A673 (cell line): ENCODE measurements around the gene PRELP. TPM values are rescaled to one million over a fixed set of nuclear protein-coding genes. Genes with fewer than 3 reads are reported as not detected.

ENCODE experiments used
- BruUV-seq: library from RNA; stranded (reverse); fragments of 400-500 nt; replicated peaks from 2 replicates; lab custom pipeline; 2021; lab: Mats Ljungman, UMichigan
- CTCF ChIA-PET: fragments of 300-600 bp; sonication (Branson Sonifier 250); formaldehyde crosslinking; loops from one replicate; lab custom pipeline; 2022; ENCODE audit warnings: antibody characterized with exemption; lab: Charles Lee
- POLR2A ChIA-PET: fragments of 300-600 bp; sonication (Branson Sonifier 250); formaldehyde crosslinking; loops from one replicate; lab custom pipeline; 2022; ENCODE audit warnings: antibody characterized with exemption; ENCODE audit not compliant: low non-redundant PET; lab: Charles Lee
- DNase-seq: peaks from one replicate; pipeline ENCODE4 v3.0.0-alpha.2; 2015; ENCODE audit warnings: low spot score
- H3K27ac ChIP-seq: fragments of 200-600 bp; sonication (generic); 2 replicates; pipeline ENCODE4 v1.5.1; 2016; ENCODE audit warnings: mixed run types, low read depth, mild to moderate bottlenecking, mixed read lengths, antibody characterized with exemption, low read length; ENCODE audit not compliant: poor library complexity, severe bottlenecking
- H3K27me3 ChIP-seq: fragments of 200-600 bp; sonication (generic); replicated peaks from 2 replicates; pipeline ENCODE4 v1.6.1; 2017; ENCODE audit warnings: mixed run types, low read depth, mild to moderate bottlenecking, mixed read lengths, antibody characterized with exemption, low read length; ENCODE audit not compliant: insufficient read depth, poor library complexity
- H3K36me3 ChIP-seq: fragments of 200-600 bp; sonication (generic); 2 replicates; pipeline ENCODE4 v1.6.1; 2016; ENCODE audit warnings: mixed run types, mild to moderate bottlenecking, mixed read lengths, antibody characterized with exemption, low read length; ENCODE audit not compliant: insufficient read depth, poor library complexity, severe bottlenecking
- H3K4me1 ChIP-seq: fragments of 200-600 bp; sonication (generic); 2 replicates; pipeline ENCODE4 v1.6.1; 2017; ENCODE audit warnings: mixed run types, mild to moderate bottlenecking, mixed read lengths, antibody characterized with exemption, low read length; ENCODE audit not compliant: insufficient read depth, poor library complexity, severe bottlenecking
- H3K4me3 ChIP-seq: fragments of 200-600 bp; sonication (generic); 2 replicates; pipeline ENCODE4 v1.5.1; 2016; ENCODE audit warnings: low read depth, mixed run types, mild to moderate bottlenecking, mixed read lengths, low read length; ENCODE audit not compliant: poor library complexity, severe bottlenecking
- H3K9me3 ChIP-seq: fragments of 200-600 bp; sonication (generic); 2 replicates; pipeline ENCODE4 v1.6.1; 2016; ENCODE audit warnings: mixed run types, low read depth, mild to moderate bottlenecking, mixed read lengths, antibody characterized with exemption, low read length; ENCODE audit not compliant: poor library complexity, severe bottlenecking
- CTCF ChIP-seq: fragments of 300-800, 200-600 bp; sonication (generic); conservative IDR thresholded peaks from 2 replicates; pipeline ENCODE4 v1.5.1; 2017; ENCODE audit warnings: low read depth, mild to moderate bottlenecking, antibody characterized with exemption, low read length, moderate library complexity, mixed read lengths
- EZH2 ChIP-seq: fragments of 200-600 bp; sonication (generic); IDR thresholded peaks from 2 replicates; pipeline ENCODE4 v1.6.1; 2017; ENCODE audit warnings: borderline replicate concordance, low read depth, mild to moderate bottlenecking, mixed read lengths, antibody characterized with exemption, low read length; ENCODE audit not compliant: poor library complexity, severe bottlenecking
- intact Hi-C: fragments of 100-400 bp; cut with micrococcal nuclease; formaldehyde crosslinking; loops from one replicate; pipeline ENCODE4 v1.10.0; 2022; ENCODE audit not compliant: unreplicated experiment
- total RNA-seq: library from RNA; stranded (reverse); gene quantifications from 2 replicates; pipeline ENCODE4 v1.2.3, GENCODE V29; 2021

PRELP gene
- total RNA-seq, 1 experiment from 2014 or later = not detected

DNA sequence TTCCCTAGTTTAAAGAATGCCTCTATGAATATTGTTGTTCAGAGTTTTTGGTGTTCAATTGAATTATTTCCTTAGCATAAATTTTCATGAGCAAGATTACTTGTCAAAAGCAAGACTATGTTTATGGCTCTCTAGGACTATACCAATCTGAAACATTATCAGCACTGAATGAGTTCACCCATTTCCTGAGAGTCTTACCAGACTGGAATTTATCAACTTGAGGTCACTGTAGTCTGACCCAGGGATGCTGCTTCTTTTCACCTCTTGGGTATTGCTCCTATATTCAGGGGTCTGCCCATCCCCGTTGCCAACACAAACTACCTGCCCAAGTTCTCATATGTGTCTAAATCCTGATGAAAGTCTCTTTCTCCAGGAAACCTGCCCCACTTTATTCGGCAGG is 61.0 kb downstream of the PRELP start:
- Histone ChIP-seq H3K27me3 (no peaks in the 10 kb centered on the region), H3K4me3 (no peak overlapping the region), H3K4me1 (no peaks in the 10 kb centered on the region), H3K9me3 (no peaks in the 10 kb centered on the region), H3K27ac (no peak overlapping the region), H3K36me3 (no peaks in the 10 kb centered on the region)
- DNase-seq = no peak
- CTCF ChIA-PET = no interaction called here
- BruUV-seq = no TSS peak
- intact Hi-C loops = no loop called here
- POLR2A ChIA-PET = no interaction called here
- TF ChIP-seq EZH2 (no peak), CTCF (no peak)

DNA sequence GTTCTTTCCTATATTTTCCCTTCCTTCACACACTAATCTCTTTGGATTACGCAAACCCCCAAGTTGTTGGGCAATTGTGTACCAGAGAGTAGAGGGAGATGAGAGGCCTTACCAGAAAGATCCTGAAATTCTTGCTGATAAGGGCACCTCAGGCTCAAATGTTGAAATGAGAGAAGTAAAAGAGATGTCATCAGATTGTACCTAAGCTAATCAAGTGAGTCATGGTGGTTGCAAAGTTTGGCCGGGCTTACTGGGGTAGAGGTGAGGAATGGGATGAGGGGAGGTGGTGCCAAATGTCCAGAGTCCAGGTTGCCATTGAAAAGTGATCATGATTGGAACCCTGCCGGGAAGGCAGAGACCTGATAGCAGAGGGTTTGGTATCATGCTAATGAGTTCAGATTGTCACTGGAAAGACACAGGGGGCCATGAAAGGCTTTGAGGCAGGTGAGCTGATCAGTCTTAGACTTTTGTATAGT is 61.4 kb downstream of the PRELP start:
- H3K4me3 ChIP-seq = no peak overlapping the region
- no peak overlapping the region for H3K27ac ChIP-seq
- no TSS peak for BruUV-seq
- no peaks in the 10 kb centered on the region for H3K9me3 ChIP-seq
- no peak for DNase-seq
- TF ChIP-seq CTCF (no peak), EZH2 (no peak)
- ChIA-PET CTCF (no interaction called here), POLR2A (no interaction called here)
- no peaks in the 10 kb centered on the region for H3K36me3 ChIP-seq
- no peaks in the 10 kb centered on the region for H3K4me1 ChIP-seq
- H3K27me3 ChIP-seq = no peaks in the 10 kb centered on the region
- intact Hi-C loops = no loop called here

DNA sequence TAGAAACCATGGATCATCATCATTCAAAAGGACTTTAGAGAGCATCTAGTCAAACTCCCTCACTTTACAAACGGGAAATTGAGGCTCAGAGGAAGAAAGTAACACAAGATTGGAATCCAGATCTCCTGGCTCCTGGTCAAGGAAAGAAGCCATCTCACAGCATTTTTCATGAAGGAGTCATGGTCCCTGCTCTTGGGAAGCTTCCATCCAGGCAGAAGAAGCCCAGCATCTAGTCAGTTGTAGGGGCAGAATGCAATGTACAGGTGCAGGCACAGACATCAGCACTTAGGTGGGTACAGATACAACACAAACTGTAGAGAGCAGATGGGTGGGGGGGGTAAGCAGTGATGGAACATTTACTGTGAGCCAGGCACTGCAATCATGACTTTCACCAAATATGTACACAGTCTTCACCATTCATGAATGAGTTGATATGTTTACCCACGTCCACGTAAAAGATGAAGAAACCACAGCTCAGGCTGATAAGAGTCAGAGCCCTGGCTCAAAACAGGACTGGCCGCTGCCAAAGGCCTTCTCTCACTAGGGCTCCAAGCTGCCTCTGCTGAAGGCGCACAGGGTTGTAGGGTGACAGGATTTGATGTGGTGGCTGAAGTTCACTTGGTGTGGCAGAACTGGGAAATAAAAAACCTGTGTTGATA is 62.3 kb downstream of the PRELP start:
- no peak for DNase-seq
- no peaks in the 10 kb centered on the region for H3K36me3 ChIP-seq
- H3K4me3 ChIP-seq = no peak overlapping the region
- TF ChIP-seq EZH2 = no peak
- no peak for TF ChIP-seq CTCF
- intact Hi-C loops = no loop called here
- H3K4me1 ChIP-seq = no peaks in the 10 kb centered on the region
- ChIA-PET CTCF (no interaction called here), POLR2A (no interaction called here)
- H3K9me3 ChIP-seq = no peaks in the 10 kb centered on the region
- BruUV-seq = no TSS peak
- H3K27ac ChIP-seq = no peak overlapping the region
- H3K27me3 ChIP-seq = no peaks in the 10 kb centered on the region
